Forelimb muscle (tissue), 1 donor: ENCODE results near the gene PAM. TPM values are rescaled to one million over a fixed set of nuclear protein-coding genes. Genes with fewer than 3 reads are reported as not detected.

Experiments
- DNase-seq: peaks from one replicate; pipeline ENCODE4 v3.0.0-alpha.2; 2013; ENCODE audit warnings: low read depth
- polyA plus RNA-seq: library from polyadenylated mRNA; unstranded; fragments of 120-200 nt; gene quantifications from one replicate; pipeline ENCODE4 v1.2.1, GENCODE V29; 2013; ENCODE audit not compliant: insufficient read length

PAM gene
- polyA plus RNA-seq, 1 donor, result 90.5 TPM

GRCh38 chr5:102860035-102860434 is 104.9 kb downstream of the PAM start:
- DNase-seq, result no peak

GRCh38 chr5:102863058-102863457 is 108.0 kb downstream of the PAM start:
- no peak for DNase-seq

GRCh38 chr5:102863764-102864560 is 108.9 kb downstream of the PAM start:
- DNase-seq, result no peak

GRCh38 chr5:102865171-102865509 is 110.0 kb downstream of the PAM start:
- no peak for DNase-seq

GRCh38 chr5:102865510-102866236 is 110.6 kb downstream of the PAM start:
- DNase-seq, result no peak

GRCh38 chr5:102866237-102866600 is 111.1 kb downstream of the PAM start:
- no peak for DNase-seq

- DNase-seq, result no peak
These were observed 113.0 kb downstream of the PAM start for GRCh38 chr5:102867992-102868662.

GRCh38 chr5:102869230-102869629 is 114.1 kb downstream of the PAM start:
- no peak for DNase-seq

GRCh38 chr5:102873379-102873932 is 118.4 kb downstream of the PAM start:
- no peak for DNase-seq

- DNase-seq, result no peak
These were observed 118.9 kb downstream of the PAM start for GRCh38 chr5:102874054-102874453.

- no peak for DNase-seq
These were observed 120.6 kb downstream of the PAM start for GRCh38 chr5:102875721-102876123.

GRCh38 chr5:102876610-102877009 is 121.5 kb downstream of the PAM start:
- DNase-seq, result no peak

- DNase-seq, result no peak
These were observed 124.6 kb downstream of the PAM start for GRCh38 chr5:102879741-102880140.

GRCh38 chr5:102886586-102886985 is 131.5 kb downstream of the PAM start:
- no peak for DNase-seq

GRCh38 chr5:102888483-102888882 is 133.4 kb downstream of the PAM start:
- no peak for DNase-seq

- DNase-seq, result no peak
These were observed 133.9 kb downstream of the PAM start for GRCh38 chr5:102889033-102889432.

GRCh38 chr5:102890133-102890532 is 135.0 kb downstream of the PAM start:
- DNase-seq, result no peak

GRCh38 chr5:102891175-102891574 is 136.1 kb downstream of the PAM start:
- DNase-seq, result no peak

- DNase-seq, result no peak
These were observed 138.8 kb downstream of the PAM start for GRCh38 chr5:102893942-102894341.

- DNase-seq, result no peak
These were observed 140.1 kb downstream of the PAM start for GRCh38 chr5:102895234-102895633.

- DNase-seq, result no peak
These were observed 140.9 kb downstream of the PAM start for GRCh38 chr5:102895976-102896375.

- DNase-seq, result no peak
These were observed 146.5 kb downstream of the PAM start for GRCh38 chr5:102901424-102902134.
